Stimulated activated CD8-positive, alpha-beta memory T cell treated with anti-CD3 and anti-CD28 coated beads, Interleukin-15, amount 100 ng/mL, for 24 hours (primary cell): ENCODE measurements around the gene MCM8.
"Not testable (repeated sequence)": the region's sequence is repeated elsewhere in the genome, so short reads cannot be mapped to it uniquely, and the experiment has no call there.

ENCODE experiments used
- DNase-seq: peaks from one replicate; pipeline ENCODE4 v3.0.0-alpha.2; 2020; ENCODE audit warnings: low read depth

The MCM8 gene

DNA sequence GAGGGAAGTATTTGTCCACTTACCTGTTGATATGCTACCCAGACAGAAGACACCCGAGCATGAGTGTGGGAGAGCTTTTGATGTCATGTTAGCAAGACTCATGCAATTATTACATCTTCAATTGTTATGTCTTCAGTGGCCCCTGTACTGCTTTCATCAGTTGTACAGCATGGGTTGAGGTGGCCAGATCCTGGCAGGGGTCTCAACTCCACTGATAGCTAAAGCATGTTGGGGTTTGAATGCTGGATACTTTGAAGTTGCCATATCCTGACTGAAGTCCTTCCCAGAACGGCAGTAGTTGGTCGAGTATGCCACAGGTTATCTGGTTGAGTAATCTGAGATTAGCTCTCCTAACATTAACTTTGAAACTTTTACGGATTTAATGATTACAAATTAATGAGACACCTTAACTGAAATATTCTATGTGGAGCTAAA lies 56.7 kb downstream of the MCM8 start:
- no peak for DNase-seq

GRCh38 chr20:6007529-6008103 lies 57.2 kb downstream of the MCM8 start:
- DNase-seq = no peak

- DNase-seq = no peak
Measured at GRCh38 chr20:6008254-6008653, 57.8 kb downstream of the MCM8 start.

GRCh38 chr20:6012179-6012578 lies 61.7 kb downstream of the MCM8 start:
- no peak for DNase-seq

- no peak for DNase-seq
Measured at GRCh38 chr20:6014017-6014416, 63.6 kb downstream of the MCM8 start.

DNA sequence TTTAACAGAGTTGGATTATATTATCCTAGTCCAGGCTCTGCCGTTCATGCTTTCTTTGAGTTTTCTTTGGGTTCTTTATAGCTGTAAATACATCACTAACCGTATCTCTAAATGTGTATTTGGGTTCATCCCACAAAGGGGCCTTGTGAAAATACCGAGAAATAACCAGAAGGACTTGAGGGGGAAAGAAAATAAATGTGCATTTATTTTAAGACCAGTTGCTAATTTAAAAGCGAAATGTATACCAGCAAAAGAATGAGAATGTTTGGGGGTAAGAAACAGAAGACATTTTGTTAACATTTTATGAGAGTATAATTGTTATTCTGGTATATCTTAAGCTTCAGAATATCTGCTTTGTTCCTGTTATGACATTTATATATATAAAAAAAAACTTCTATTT lies 64.5 kb downstream of the MCM8 start:
- DNase-seq = no peak

DNA sequence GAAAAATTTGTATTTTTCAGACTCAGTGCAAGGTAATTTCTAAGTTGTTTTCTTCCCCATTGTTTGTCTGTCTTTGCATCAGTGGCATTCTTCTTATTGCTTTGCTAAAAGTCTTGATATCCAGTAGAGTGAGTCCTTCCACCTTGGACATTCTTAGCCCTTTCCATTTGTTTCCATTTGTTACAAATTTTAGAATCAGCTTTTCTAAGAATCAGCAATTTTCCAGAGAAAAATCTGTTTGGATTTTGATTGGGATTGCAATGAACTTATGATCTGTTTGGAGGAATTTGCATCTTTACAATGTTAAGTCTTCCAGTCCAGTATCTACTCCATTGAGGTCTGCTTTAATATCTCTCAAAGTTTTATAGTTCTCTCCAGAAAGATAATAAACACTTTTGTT lies 67.0 kb downstream of the MCM8 start:
- no peak for DNase-seq

DNA sequence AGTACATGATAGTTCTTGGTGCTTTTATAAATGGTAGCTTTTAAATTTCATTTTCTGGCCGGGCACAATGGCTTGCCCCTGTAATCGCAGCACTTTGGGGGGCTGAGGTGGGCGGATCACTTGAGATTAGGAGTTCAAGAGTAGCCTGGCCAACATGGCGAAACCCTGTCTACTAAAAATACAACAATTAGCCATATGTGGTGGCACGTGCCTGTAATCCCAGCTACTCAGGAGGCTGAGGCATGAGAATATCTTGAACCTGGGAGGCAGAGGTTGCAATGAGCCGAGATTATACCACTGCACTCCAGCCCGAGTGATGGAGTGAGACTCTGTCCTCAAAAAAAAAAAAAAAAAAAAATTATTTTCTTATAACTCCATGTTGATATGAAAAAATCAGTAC lies 67.4 kb downstream of the MCM8 start:
- no peak for DNase-seq

DNA sequence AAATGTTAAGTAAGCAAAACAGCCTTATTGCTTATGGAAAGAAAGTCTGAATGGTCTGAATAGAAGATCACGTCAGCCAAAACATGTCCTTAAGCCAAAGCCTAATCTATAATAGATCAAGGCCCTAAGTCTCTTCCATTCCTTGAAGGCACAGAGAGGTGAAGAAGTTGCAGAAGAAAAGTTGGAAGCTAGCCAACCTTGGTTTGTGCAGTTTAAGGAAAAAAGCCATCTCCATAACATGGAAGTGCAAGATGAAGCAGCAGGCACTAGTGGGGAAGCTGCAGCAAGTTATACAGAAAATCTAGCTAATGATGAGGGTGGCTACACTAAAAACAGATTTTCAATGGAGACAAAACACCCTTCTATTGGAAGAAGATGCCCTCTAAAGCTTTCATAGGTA lies 74.3 kb downstream of the MCM8 start:
- no peak for DNase-seq

GRCh38 chr20:6026051-6026450 lies 75.6 kb downstream of the MCM8 start:
- DNase-seq = no peak

DNA sequence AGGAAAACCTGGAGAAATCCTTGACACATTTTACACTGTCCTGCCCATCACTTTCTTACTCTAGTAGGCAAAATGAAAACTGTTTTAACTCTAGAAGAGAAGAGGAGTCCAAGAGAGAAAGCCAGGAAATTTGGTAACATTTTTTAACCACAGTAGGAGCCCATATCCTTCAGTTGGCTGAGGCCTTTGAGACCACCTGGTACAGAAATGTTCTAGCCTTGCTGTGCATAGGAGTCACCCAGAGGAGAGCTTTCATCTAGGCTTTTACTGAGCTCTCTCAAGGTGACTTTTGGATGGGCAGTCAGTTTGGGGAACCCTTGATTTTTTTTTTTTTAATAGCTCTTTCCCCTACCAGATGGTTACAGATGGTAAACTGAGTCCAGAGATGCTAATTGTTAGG lies 78.4 kb downstream of the MCM8 start:
- no peak for DNase-seq

DNA sequence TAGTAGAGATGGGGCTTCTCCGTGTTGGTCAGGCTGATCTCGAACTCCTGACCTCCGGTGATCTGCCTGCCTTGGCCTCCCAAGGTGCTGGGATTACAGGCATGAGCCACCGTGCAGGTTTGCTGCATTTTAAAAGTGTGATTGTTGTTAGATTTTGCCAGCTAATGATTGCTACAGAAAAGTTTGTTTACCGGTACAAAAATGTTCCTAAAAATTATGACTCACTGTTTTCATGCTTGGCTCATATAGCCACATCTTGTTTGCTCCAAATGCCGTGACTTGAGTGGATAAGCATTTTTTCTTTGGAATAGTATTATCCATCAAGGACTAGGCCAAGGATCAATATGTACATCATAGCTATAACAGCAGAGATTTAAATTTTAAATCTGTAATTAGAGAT lies 79.1 kb downstream of the MCM8 start:
- no peak for DNase-seq

GRCh38 chr20:6030453-6031080 lies 80.1 kb downstream of the MCM8 start:
- no peak for DNase-seq

- not testable (repeated sequence) for DNase-seq
Measured at GRCh38 chr20:6032907-6033306, 82.5 kb downstream of the MCM8 start.

DNA sequence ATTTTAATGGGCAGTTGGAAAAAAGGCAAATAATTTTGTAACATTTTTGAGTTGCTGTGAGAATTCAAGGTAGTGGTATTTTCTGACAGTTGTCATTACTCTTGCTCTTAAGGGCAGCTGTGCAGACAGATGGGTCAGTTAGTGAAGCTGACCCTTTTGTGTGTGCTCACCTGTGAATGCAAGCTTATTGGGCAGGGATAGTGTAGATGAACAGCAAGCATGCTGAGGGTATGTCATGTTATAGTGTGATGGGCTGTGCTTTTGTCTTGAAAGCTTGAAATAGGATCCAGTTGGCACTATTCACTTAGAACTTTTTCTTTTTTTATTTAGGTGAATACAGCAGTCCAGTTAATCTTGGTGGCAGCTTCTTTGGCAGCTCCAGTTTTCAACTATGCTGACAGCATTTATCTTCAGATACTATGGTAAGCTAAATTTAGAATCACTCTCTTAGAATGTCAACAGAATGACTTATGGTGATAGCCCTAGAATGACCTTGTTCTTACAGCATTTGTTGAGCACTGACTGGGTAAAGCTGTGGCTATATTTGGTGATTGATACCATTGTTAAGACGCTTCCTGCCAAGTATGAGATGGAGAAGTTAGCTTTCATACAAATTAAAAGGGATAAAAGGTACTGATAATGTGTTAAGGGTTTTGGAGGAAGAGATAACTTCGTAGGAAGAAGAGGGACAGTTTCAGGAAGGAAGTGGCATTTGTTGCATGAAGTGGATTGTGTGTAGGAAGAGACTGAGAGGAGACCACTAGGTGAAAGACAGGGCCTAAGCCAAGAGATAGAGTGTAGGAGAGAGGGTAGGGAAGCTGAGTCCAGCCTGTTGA lies 83.9 kb downstream of the MCM8 start:
- DNase-seq = no peak

GRCh38 chr20:6036213-6036612 lies 85.8 kb downstream of the MCM8 start:
- no peak for DNase-seq

DNA sequence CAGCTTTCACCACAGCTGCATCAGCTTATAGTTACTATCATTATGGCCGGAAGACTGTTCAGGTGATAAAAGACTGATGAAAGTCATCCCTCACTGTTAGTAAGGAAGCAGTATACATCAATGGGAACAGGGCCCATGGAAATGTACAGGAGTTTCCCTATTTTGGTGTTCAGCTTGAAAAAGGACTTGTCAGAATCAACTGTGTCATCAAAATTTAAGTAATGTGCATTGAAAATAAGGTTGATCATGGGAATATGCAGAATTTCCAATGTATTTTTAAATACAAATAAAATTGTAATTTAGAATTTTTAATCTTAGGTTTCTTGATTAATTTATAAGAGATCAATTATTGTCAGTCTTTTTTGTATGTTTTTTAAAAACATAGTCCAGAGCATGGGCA lies 86.6 kb downstream of the MCM8 start:
- no peak for DNase-seq

DNA sequence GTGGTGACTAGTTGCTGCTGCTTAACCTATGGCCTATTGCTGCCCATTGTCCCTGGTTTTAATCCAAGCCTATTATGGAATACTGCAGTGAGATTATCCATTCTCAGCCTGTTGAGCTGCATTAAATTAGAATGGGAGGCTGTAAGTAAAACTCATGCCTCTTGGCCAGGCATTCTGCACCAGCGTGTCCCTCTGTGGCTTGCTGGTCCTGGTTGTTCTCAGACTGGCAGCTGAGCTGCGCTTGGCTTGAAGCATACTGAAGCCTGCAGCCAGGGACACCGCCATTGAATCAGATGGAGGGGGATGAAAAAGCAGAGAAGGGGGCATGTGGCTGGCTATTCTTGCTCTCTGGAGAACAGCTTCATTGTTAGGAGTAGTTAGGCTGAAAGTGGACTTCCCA lies 87.8 kb downstream of the MCM8 start:
- DNase-seq = no peak

GRCh38 chr20:6039766-6040165 lies 89.3 kb downstream of the MCM8 start:
- no peak for DNase-seq

- no peak for DNase-seq
Measured at GRCh38 chr20:6040540-6040939, 90.1 kb downstream of the MCM8 start.

DNA sequence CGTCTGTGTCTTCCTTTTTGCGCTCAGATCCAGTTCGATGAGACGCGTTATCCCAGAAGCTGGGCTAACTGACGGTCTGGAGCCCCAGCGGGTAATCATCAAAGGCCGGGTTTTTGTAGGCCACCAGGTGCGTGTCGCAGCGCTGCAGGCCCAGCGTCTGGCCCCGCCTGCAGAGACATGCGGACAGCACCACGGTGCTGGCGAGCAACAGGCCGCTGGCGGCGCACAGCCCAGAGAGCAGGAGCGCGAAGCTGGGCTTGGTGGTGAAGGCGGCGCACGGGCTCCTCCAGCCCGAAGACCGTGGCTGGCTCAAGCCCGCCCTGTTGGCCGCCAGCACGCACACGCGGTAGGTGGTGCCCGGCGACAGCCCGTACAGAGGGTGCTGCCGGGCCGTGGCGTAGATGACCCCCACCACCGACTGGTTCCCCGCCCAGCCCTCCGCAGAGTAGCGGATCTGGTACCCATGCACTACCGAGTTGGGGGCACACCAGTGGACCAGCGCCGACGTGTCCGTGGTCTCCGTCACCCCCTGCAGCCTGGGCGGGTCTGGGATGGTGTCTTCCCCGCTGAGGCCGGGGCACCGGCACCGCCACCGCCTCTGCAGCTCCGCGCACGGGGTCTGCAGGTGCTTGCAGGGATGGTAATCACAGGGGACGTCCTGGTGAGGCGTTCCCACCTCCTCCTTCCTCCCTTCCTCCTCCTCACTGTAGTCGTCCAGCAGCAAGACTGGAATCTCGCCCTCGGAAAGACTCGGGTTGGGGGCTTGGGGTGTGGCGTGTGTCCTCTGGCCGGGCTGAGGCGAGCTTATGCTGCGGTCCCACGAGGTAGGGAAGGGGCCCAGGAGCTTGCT lies 90.7 kb downstream of the MCM8 start:
- no peak for DNase-seq

DNA sequence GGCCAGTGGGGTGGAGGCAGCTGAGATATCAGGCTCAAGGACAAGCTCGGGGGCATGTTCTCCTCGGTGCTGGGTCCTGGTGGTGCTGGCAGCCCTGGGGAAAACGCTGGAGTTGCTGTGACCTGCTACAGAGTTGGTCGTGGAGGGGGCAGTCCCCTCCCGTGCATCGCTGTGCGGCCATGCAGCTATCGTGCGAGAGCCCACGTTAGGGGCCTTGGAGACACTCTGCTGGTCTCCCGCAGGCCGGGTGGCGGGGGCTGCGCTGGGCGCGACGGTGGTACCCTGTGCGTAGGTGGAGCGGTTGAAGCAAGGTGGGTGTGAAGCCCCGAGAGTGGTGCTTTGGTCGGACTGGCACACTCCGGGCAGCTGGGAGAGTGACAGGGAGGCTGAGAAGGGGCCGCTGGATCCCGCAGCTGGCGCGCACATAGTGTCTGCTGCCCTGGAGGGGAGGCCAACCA lies 91.4 kb downstream of the MCM8 start:
- DNase-seq = no peak
